ENCODE measurements around the gene BPHL.

GRCh38 chr6:3108746-3109414 lies 9.6 kb upstream of the BPHL start:
- TF ChIP-seq CTCF (optimal IDR thresholded peaks at IDR 0.05 in 1 of 3, IDR thresholded peaks at IDR 0.05 in 1 of 3, conservative IDR thresholded peaks at IDR 0.05 in 1 of 3; ENCODE audit: extremely low read depth in 1 of 3, insufficient read depth in 2 of 3, low read length in 3 of 3) (no peak), EZH2 (IDR thresholded peaks at IDR 0.05; ENCODE audit: low read length) (no peak)
